K562 (cell line): ENCODE data around the gene CMPK1. TPM values are rescaled to one million over a fixed set of nuclear protein-coding genes. Genes with fewer than 3 reads are reported as not detected.

Experiments used
- ATF3 ChIP-seq, 2 experiments: fragments of 450-650 bp in 1 of 2; sonication (generic) in 1 of 2; formaldehyde crosslinking in 1 of 2; IDR thresholded peaks in 1 of 2; conservative IDR thresholded peaks in 1 of 2; 2 replicates each; pipeline versions ENCODE4 v1.6.1 to v1.8.1; 2016 to 2023; ENCODE audit warnings: mild to moderate bottlenecking in 2 of 2, moderate library complexity in 2 of 2, inconsistent platforms in 1 of 2, missing genetic modification reagents in 1 of 2
- CGGBP1 ChIP-seq: fragments of 250-450 bp; sonication (Bioruptor Pico); IDR thresholded peaks from 2 replicates; pipeline ENCODE4 v1.9.0; 2021; ENCODE audit warnings: mild to moderate bottlenecking
- DDX20 ChIP-seq: fragments of 450-650 bp; IDR thresholded peaks from 2 replicates; pipeline ENCODE4 v1.6.1; 2016; ENCODE audit warnings: missing genetic modification characterization, low read depth, mild to moderate bottlenecking, missing compliant biosample characterization, moderate library complexity
- E2F3 ChIP-seq: fragments of 250-450 bp; sonication (Bioruptor Pico); IDR thresholded peaks from 2 replicates; pipeline ENCODE4 v1.4.0; 2020; ENCODE audit warnings: mild to moderate bottlenecking
- KAT2B ChIP-seq: IDR thresholded peaks from one replicate; pipeline ENCODE4 v1.6.1; 2012; ENCODE audit warnings: low read depth, mild to moderate bottlenecking, control low read depth, inconsistent platforms, low read length, moderate library complexity
- NFXL1 ChIP-seq: fragments of 450-650 bp; formaldehyde crosslinking; IDR thresholded peaks from 2 replicates; pipeline ENCODE4 v1.4.0; 2021; ENCODE audit warnings: mild to moderate bottlenecking
- RBM17 ChIP-seq: fragments of 200-400 bp; formaldehyde crosslinking; IDR thresholded peaks from 2 replicates; pipeline ENCODE4 v1.6.1; 2017; ENCODE audit warnings: low read depth, mild to moderate bottlenecking, low read length, borderline replicate concordance
- SMARCB1 ChIP-seq: IDR thresholded peaks from 2 replicates; pipeline ENCODE4 v1.6.1; 2011; ENCODE audit warnings: improper control_type of control experiment, low read depth; ENCODE audit not compliant: insufficient read length
- TBL1XR1 ChIP-seq, 2 experiments: IDR thresholded peaks; 2 replicates each; pipeline ENCODE4 v1.6.1; 2012; ENCODE audit warnings: improper control_type of control experiment in 2 of 2, low read length in 2 of 2, mild to moderate bottlenecking in 1 of 2
- VEZF1 ChIP-seq: fragments of 200-800 bp; sonication (Bioruptor generic); IDR thresholded peaks from 2 replicates; pipeline ENCODE4 v1.6.1; 2017; ENCODE audit warnings: missing genetic modification characterization, missing compliant biosample characterization
- ZBTB12 ChIP-seq: fragments of 250-450 bp; sonication (Bioruptor Pico); IDR thresholded peaks from 2 replicates; pipeline ENCODE4 v1.4.0; 2020
- ZBTB26 ChIP-seq: fragments of 450-650 bp; formaldehyde crosslinking; IDR thresholded peaks from 2 replicates; pipeline ENCODE4 v1.4.0; 2022; ENCODE audit warnings: missing genetic modification characterization
- ZBTB9 ChIP-seq: fragments of 450-650 bp; formaldehyde crosslinking; IDR thresholded peaks from 2 replicates; pipeline ENCODE4 v1.4.0; 2020; ENCODE audit warnings: mild to moderate bottlenecking, moderate library complexity
- ZC3H11A ChIP-seq: IDR thresholded peaks from 2 replicates; pipeline ENCODE4 v1.6.1; 2012; ENCODE audit warnings: low read depth, low read length, improper control_type of control experiment
- ZNF280A ChIP-seq: fragments of 450-650 bp; IDR thresholded peaks from 2 replicates; pipeline ENCODE4 v1.6.1; 2018; ENCODE audit warnings: mild to moderate bottlenecking, low read depth; ENCODE audit not compliant: partially characterized antibody
- ZNF668 ChIP-seq: fragments of 250-450 bp; sonication (Bioruptor Pico); IDR thresholded peaks from 2 replicates; pipeline ENCODE4 v1.8.0; 2022; ENCODE audit warnings: mild to moderate bottlenecking, inconsistent platforms
- ZNF695 ChIP-seq: fragments of 450-650 bp; formaldehyde crosslinking; IDR thresholded peaks from 2 replicates; pipeline ENCODE4 v1.4.0; 2020; ENCODE audit warnings: mild to moderate bottlenecking, moderate library complexity
- polyA plus RNA-seq, 8 experiments: library from polyadenylated mRNA; depleted of rRNA in 4 of 8; stranded (reverse) in 5 of 8; unstranded in 3 of 8; fragments of >200 nt; fragmentation: Nextera tagmentation in 2 of 8; fragmentation: Illumina TruSeq in 1 of 8; extraction: Ambion mirVana in 2 of 8; extraction: Trizol in 1 of 8; gene quantifications; 2 replicates each; pipeline versions ENCODE4 v1.2.1 to v1.2.3, GENCODE V29; 2011 to 2014; ENCODE audit warnings: inconsistent platforms in 1 of 8, missing spikeins in 1 of 8
- total RNA-seq, 7 experiments: library from RNA; depleted of rRNA in 6 of 7; stranded (reverse); fragments of >200 nt in 6 of 7; fragmentation: Illumina TruSeq in 2 of 7; extraction: Trizol in 2 of 7; gene quantifications; 2 replicates each; pipeline versions ENCODE4 v1.2.1 to v1.2.3, GENCODE V29; 2011 to 2021; ENCODE audit warnings: low replicate concordance in 1 of 7

CMPK1 gene
- total and polyA plus RNA-seq, 9 of the 15 experiments (the other 6 are each of a cell fraction or from before 2014, with no cell fraction given): 54.5 to 197 (median 116) TPM

GRCh38 chr1:47313915-47314664, 19.5 kb upstream of the CMPK1 start, which contains the start of gene STIL (continued):
- no peak; the same call in none of the 2 replicates for TF ChIP-seq VEZF1 (CRISPR knock-in tag)
- no peak for TF ChIP-seq DDX20 (tag)
- no peak for TF ChIP-seq SMARCB1
- TF ChIP-seq CGGBP1 (CRISPR knock-in tag): 0 out of 2 replicates have a peak, but pooled peaks have one; percentile 34
- no peak for TF ChIP-seq RBM17
- no peak for TF ChIP-seq ZBTB9 (CRISPR knock-in tag)
- peak; percentile 82 for TF ChIP-seq ZBTB12
- TF ChIP-seq KAT2B: no peak
- no peak for TF ChIP-seq ZC3H11A
- no peak for TF ChIP-seq ZNF668 (CRISPR knock-in tag)
- no peak for TF ChIP-seq ZBTB26
- TF ChIP-seq ZNF280A: no peak
- TF ChIP-seq NFXL1: no peak
- peak in 1 of 2 experiments; percentile 13; a peak in 1 of 4 replicates for TF ChIP-seq TBL1XR1 (IDR thresholded peaks at IDR 0.05; ENCODE audit: low read length in 2 of 2)
- TF ChIP-seq E2F3: peak; percentile 76; the same call in 1 of the 2 replicates
- TF ChIP-seq ATF3 (IDR thresholded peaks at IDR 0.05): peak; percentile 6; the same call in 1 of the 2 replicates
- TF ChIP-seq ATF3 (CRISPR knock-in tag; conservative IDR thresholded peaks at IDR 0.05): no peak
- TF ChIP-seq ZNF695 (CRISPR knock-in tag): 0 out of 2 replicates have a peak, but pooled peaks have one; percentile 63
